GM12864 (cell line): ENCODE data around the gene AARSD1.
"Not testable (repeated sequence)": the region's sequence is repeated elsewhere in the genome, so short reads cannot be mapped to it uniquely, and the experiment has no call there.

Source experiments
- DNase-seq: peaks from one replicate; pipeline ENCODE4 v3.0.0-alpha.2; 2011; ENCODE audit warnings: low read depth
- H3K4me3 ChIP-seq: 2 replicates; pipeline ENCODE4 v1.5.1; 2011; ENCODE audit warnings: mild to moderate bottlenecking, low read depth, low read length, control low read depth
- TF ChIP-seq, protein P1 (sequence below): IDR thresholded peaks from 2 replicates; pipeline ENCODE4 v1.5.1; 2011; ENCODE audit warnings: low read depth, mild to moderate bottlenecking, moderate library complexity, low read length, control low read depth, inconsistent platforms; ENCODE audit errors: missing control alignments

The AARSD1 gene

DNA sequence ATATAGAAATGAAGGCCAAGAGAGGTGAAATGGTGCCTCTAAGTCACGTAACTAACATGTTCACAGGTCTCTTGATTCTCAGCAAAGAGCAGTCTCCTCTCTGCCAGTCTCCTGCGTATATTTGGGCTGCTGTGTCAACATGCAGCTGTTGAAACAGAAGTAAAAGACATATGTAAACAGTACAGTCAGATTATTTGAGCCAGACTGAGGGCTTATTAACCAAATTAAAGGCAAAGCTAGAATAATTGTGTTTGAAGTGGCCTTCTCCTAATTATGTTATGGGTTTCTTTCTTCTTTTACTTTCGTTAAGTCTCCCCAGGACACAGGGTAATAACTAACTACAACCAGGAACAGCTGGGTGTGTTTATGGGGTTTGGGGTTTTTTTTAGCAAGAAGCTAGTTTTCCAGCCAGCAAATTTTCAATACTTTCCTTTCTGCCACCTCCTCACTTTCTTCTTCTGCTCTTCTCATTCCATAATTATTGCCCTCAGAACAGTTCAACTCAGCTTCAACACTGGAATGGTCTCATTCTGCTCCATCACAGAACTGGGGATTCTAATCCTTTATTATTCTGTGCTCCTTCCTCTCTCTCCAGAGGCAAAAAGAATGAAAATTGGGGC, 45.2 kb downstream of the AARSD1 start:
- TF ChIP-seq, protein P1, sequence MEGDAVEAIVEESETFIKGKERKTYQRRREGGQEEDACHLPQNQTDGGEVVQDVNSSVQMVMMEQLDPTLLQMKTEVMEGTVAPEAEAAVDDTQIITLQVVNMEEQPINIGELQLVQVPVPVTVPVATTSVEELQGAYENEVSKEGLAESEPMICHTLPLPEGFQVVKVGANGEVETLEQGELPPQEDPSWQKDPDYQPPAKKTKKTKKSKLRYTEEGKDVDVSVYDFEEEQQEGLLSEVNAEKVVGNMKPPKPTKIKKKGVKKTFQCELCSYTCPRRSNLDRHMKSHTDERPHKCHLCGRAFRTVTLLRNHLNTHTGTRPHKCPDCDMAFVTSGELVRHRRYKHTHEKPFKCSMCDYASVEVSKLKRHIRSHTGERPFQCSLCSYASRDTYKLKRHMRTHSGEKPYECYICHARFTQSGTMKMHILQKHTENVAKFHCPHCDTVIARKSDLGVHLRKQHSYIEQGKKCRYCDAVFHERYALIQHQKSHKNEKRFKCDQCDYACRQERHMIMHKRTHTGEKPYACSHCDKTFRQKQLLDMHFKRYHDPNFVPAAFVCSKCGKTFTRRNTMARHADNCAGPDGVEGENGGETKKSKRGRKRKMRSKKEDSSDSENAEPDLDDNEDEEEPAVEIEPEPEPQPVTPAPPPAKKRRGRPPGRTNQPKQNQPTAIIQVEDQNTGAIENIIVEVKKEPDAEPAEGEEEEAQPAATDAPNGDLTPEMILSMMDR: no peak

GRCh38 chr17:42917236-42917603, 47.0 kb downstream of the AARSD1 start:
- TF ChIP-seq, protein P1: no peak
- no peak for DNase-seq
- H3K4me3 ChIP-seq: no peak overlapping the region

More for the DNA sequence above, 45.2 kb downstream of the AARSD1 start:
- H3K4me3 ChIP-seq: no peak overlapping the region
- no peak for DNase-seq

GRCh38 chr17:42916388-42917235, 47.6 kb downstream of the AARSD1 start:
- DNase-seq: not testable (repeated sequence)

DNA sequence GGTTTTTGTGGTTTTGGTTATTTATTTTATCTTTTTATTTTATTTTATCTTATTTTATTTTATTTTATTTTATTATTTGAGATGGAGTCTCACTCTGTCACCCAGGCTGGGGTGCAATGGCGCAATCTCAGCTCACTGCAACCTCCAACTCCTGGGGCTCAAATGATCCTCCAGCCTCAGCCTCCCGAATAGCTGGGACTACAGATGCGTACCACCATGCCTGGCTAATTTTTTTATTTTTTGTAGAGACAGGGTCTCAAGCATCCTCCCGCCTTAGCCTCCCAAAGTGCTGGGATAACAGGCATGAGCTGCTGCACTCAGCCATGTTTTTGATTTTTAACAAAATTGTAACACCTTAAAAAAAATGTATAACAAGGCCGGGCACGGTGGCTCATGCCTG, 49.0 kb downstream of the AARSD1 start:
- not testable (repeated sequence) for H3K4me3 ChIP-seq

More at GRCh38 chr17:42916388-42917235, 47.6 kb downstream of the AARSD1 start:
- H3K4me3 ChIP-seq: not testable (repeated sequence)

DNA sequence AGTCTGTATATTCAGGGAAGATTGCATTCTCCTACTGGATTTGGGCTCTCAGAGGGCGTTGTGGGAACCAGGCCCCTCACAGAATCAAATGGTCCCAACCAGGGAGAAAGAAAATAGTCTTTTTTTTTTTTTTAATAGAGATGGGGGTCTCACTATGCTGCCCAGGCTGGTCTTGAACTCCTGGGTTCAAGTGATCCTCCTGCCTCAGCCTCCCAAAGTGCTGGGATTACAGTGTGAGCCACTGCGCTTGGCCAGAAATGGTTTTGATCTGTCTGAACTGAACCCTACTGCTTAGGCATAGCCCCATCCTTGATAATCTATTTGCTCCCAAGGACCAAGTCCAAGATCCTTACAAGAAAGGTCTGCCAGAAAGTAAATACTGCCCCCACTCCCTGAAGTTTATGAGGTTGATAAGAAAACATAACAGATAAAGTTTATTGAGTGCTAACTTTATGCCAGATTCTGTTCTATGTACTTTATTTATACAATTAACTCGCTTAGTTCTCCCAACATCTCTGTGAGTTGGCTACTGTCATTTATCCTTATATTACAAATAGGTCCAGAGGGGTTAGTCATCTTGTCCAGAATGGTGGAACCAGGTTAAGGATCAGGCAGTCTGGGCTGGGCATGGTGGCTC, 50.2 kb downstream of the AARSD1 start:
- no peak overlapping the region for H3K4me3 ChIP-seq
- DNase-seq: no peak
- TF ChIP-seq, protein P1: no peak

More for the DNA sequence above, 49.0 kb downstream of the AARSD1 start:
- DNase-seq: not testable (repeated sequence)

DNA sequence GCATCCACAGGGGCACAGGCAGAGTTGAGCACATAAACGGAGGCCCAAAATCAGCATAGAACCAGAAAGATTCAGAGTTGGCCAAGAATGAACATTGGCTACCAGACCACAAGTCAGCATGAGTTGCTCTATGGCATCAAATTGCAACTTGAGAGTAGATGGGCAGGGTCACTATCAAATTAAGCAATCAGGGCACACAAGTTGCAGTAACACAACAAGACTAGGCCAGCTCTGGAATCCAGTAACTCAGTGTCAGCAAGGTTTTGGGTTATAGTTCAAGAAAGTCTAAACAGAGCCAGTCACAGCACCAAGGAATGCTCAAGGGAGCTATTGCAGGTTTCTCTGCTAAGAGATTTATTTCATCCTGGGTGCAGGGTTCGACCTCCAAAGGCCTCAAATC, 50.7 kb downstream of the AARSD1 start:
- no peak for DNase-seq
- TF ChIP-seq, protein P1: no peak
- H3K4me3 ChIP-seq: no peak overlapping the region

GRCh38 chr17:42908872-42909700, 55.2 kb downstream of the AARSD1 start:
- no peak for DNase-seq

More at GRCh38 chr17:42908872-42909700, 55.2 kb downstream of the AARSD1 start:
- TF ChIP-seq, protein P1: no peak
- H3K4me3 ChIP-seq: no peak overlapping the region
